ENCODE measurements around the gene PEAR1. TPM values are rescaled to one million over a fixed set of nuclear protein-coding genes. Genes with fewer than 3 reads are reported as not detected.

The PEAR1 gene
- total RNA-seq, 1 donor: 17.0 TPM

DNA sequence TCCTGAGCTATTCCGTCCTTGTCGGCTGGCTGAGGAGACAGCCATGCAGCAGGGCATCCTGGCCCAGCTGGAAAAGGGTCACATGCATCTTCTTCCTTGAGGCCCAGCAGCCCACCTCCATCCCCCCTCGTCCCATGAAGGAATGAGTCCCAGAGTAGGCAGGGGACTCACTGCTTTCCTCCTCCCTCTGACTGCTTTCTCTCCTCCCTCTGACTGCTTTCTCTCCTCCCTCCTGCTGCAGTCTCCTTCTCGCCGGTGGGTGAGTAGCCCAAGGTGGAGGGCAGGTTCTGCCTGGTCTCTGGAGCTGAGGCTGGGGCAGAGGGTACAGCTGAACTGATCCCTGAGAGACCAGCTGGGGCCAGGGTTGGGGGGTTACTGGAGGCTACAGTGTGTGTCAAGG is 19.4 kb upstream of the PEAR1 start:
- peaks cover 17% of the 10 kb centered on the region for H3K27me3 ChIP-seq (ENCODE audit: insufficient read depth, low read length)
- H3K27ac ChIP-seq (ENCODE audit: low read depth, low read length): no peak overlapping the region

GRCh38 chr1:156874572-156875340 is 18.8 kb upstream of the PEAR1 start:
- peaks cover 20% of the 10 kb centered on the region for H3K27me3 ChIP-seq (ENCODE audit: insufficient read depth, low read length)
- no peaks in the 10 kb centered on the region for H3K36me3 ChIP-seq (ENCODE audit: insufficient read depth, low read length)
- H3K4me2 ChIP-seq (ENCODE audit: insufficient read depth, low read length): no peak overlapping the region
- no peaks in the 10 kb centered on the region for H3K9me3 ChIP-seq (ENCODE audit: low read depth, low read length)
- no peak for DNase-seq (ENCODE audit: insufficient read length, low spot score, missing footprints)
- no peaks in the 10 kb centered on the region for H3K79me2 ChIP-seq (ENCODE audit: insufficient read depth, low read length)
- no peaks in the 10 kb centered on the region for H4K20me1 ChIP-seq (ENCODE audit: insufficient read depth, low read length)
- TF ChIP-seq CTCF (IDR thresholded peaks at IDR 0.05; ENCODE audit: extremely low read depth, low read depth, low read length): no peak
- H3K4me1 ChIP-seq (ENCODE audit: insufficient read depth, low read length): peaks cover 12% of the 10 kb centered on the region
- H2AFZ ChIP-seq (ENCODE audit: low read length): no peak overlapping the region
- no peak overlapping the region for H3K4me3 ChIP-seq (ENCODE audit: insufficient read depth, low read length)
- H3K27ac ChIP-seq (ENCODE audit: low read depth, low read length): no peak overlapping the region

More for the DNA sequence above, 19.4 kb upstream of the PEAR1 start:
- Histone ChIP-seq H2AFZ (ENCODE audit: low read length) (no peak overlapping the region), H3K4me3 (ENCODE audit: insufficient read depth, low read length) (no peak overlapping the region), H3K79me2 (ENCODE audit: insufficient read depth, low read length) (no peaks in the 10 kb centered on the region), H3K9me3 (ENCODE audit: low read depth, low read length) (no peaks in the 10 kb centered on the region), H3K4me1 (ENCODE audit: insufficient read depth, low read length) (peaks cover 13% of the 10 kb centered on the region), H3K4me2 (ENCODE audit: insufficient read depth, low read length) (no peak overlapping the region), H3K36me3 (ENCODE audit: insufficient read depth, low read length) (no peaks in the 10 kb centered on the region), H4K20me1 (ENCODE audit: insufficient read depth, low read length) (no peaks in the 10 kb centered on the region)
- TF ChIP-seq CTCF (IDR thresholded peaks at IDR 0.05; ENCODE audit: extremely low read depth, low read depth, low read length): no peak
- no peak for DNase-seq (ENCODE audit: insufficient read length, low spot score, missing footprints)

DNA sequence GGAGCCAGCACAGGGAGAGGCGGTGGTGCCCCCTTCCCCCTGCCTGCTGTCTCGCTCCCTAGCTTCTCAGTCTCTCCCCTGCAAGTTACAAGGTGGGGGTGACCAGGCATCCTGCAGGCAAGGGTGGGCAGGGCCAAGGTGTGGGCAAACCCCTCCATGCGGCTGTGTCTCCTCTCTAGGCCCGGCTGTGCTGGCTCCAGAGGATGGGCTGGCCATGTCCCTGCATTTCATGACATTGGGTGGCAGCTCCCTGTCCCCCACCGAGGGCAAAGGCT is 18.2 kb upstream of the PEAR1 start:
- H3K4me3 ChIP-seq (ENCODE audit: insufficient read depth, low read length): no peak overlapping the region
- no peaks in the 10 kb centered on the region for H3K79me2 ChIP-seq (ENCODE audit: insufficient read depth, low read length)
- no peaks in the 10 kb centered on the region for H3K9me3 ChIP-seq (ENCODE audit: low read depth, low read length)
- H2AFZ ChIP-seq (ENCODE audit: low read length): no peak overlapping the region
- H3K36me3 ChIP-seq (ENCODE audit: insufficient read depth, low read length): no peaks in the 10 kb centered on the region
- TF ChIP-seq CTCF (IDR thresholded peaks at IDR 0.05; ENCODE audit: extremely low read depth, low read depth, low read length): no peak
- H3K4me1 ChIP-seq (ENCODE audit: insufficient read depth, low read length): peaks cover 7% of the 10 kb centered on the region
- H4K20me1 ChIP-seq (ENCODE audit: insufficient read depth, low read length): no peaks in the 10 kb centered on the region
- H3K4me2 ChIP-seq (ENCODE audit: insufficient read depth, low read length): no peak overlapping the region
- no peak for DNase-seq (ENCODE audit: insufficient read length, low spot score, missing footprints)
- H3K27ac ChIP-seq (ENCODE audit: low read depth, low read length): no peak overlapping the region
- peaks cover 20% of the 10 kb centered on the region for H3K27me3 ChIP-seq (ENCODE audit: insufficient read depth, low read length)

GRCh38 chr1:156876281-156876680 is 17.2 kb upstream of the PEAR1 start:
- H3K9me3 ChIP-seq (ENCODE audit: low read depth, low read length): no peaks in the 10 kb centered on the region
- TF ChIP-seq CTCF (IDR thresholded peaks at IDR 0.05; ENCODE audit: extremely low read depth, low read depth, low read length): no peak
- H3K4me2 ChIP-seq (ENCODE audit: insufficient read depth, low read length): no peak overlapping the region
- H3K79me2 ChIP-seq (ENCODE audit: insufficient read depth, low read length): no peaks in the 10 kb centered on the region
- no peak for DNase-seq (ENCODE audit: insufficient read length, low spot score, missing footprints)
- H4K20me1 ChIP-seq (ENCODE audit: insufficient read depth, low read length): no peaks in the 10 kb centered on the region
- no peaks in the 10 kb centered on the region for H3K36me3 ChIP-seq (ENCODE audit: insufficient read depth, low read length)
- H3K4me3 ChIP-seq (ENCODE audit: insufficient read depth, low read length): no peak overlapping the region
- peaks cover 1% of the 10 kb centered on the region for H3K4me1 ChIP-seq (ENCODE audit: insufficient read depth, low read length)
- no peak overlapping the region for H2AFZ ChIP-seq (ENCODE audit: low read length)
- H3K27ac ChIP-seq (ENCODE audit: low read depth, low read length): no peak overlapping the region
- peaks cover 24% of the 10 kb centered on the region for H3K27me3 ChIP-seq (ENCODE audit: insufficient read depth, low read length)

All from osteoblast (primary cell).